Right atrium auricular region (tissue), 2 donors: Measurements from ENCODE around the gene CDYL2. TPM values are rescaled to one million over a fixed set of nuclear protein-coding genes. Genes with fewer than 3 reads are reported as not detected.

Source experiments
- DNase-seq: peaks from one replicate; pipeline ENCODE4 v3.0.0-alpha.2; 2019; ENCODE audit warnings: low spot score
- H3K27ac ChIP-seq, 2 donors: fragments of 200-600 bp; sonication (generic); 1 replicate in 1 of 2; 2 replicates in 1 of 2; pipeline ENCODE4 v1.5.1; 2016 to 2019
- H3K27me3 ChIP-seq, 2 donors: fragments of 200-600 bp; sonication (generic); one replicate each; pipeline versions ENCODE4 v1.5.1 to v1.6.0; 2017 to 2019
- H3K36me3 ChIP-seq: fragments of 200-600 bp; sonication (generic); one replicate; pipeline ENCODE4 v1.5.1; 2016
- H3K4me1 ChIP-seq, 2 donors: fragments of 200-600 bp; sonication (generic); one replicate each; pipeline versions ENCODE4 v1.5.1 to v1.6.0; 2017 to 2019
- H3K4me3 ChIP-seq, 2 donors: fragments of 200-600 bp; sonication (generic); 1 replicate in 1 of 2; 2 replicates in 1 of 2; pipeline ENCODE4 v1.5.1; 2017 to 2019; ENCODE audit warnings: mild to moderate bottlenecking in 1 of 2, moderate library complexity in 1 of 2
- H3K9me3 ChIP-seq, 2 donors: fragments of 200-600 bp; sonication (generic); one replicate each; pipeline ENCODE4 v1.5.1; 2019
- CTCF ChIP-seq, 2 donors: fragments of 200-600 bp; sonication (generic); IDR thresholded peaks; one replicate each; pipeline ENCODE4 v1.5.1; 2019; ENCODE audit warnings: antibody characterized with exemption in 2 of 2
- total RNA-seq, 2 donors: library from RNA; depleted of rRNA; stranded (reverse); fragments of >200 nt; gene quantifications; one replicate each; pipeline ENCODE4 v1.1.0, GENCODE V29; 2016

The CDYL2 gene
- total RNA-seq, 2 donors from 2014 or later, result 1.4 to 2.9 TPM

- Histone ChIP-seq H3K36me3 (no peaks in the 10 kb centered on the region), H3K4me3 (no peak overlapping the region), H3K27me3 (no peaks in the 10 kb centered on the region), H3K9me3 (no peaks in the 10 kb centered on the region), H3K27ac (no peak overlapping the region), H3K4me1 (no peaks in the 10 kb centered on the region)
- DNase-seq, result no peak
- no peak for TF ChIP-seq CTCF (IDR thresholded peaks at IDR 0.05)
Observed at GRCh38 chr16:80616362-80616761, 188.0 kb downstream of the CDYL2 start.

- no peaks in the 10 kb centered on the region for H3K36me3 ChIP-seq
- H3K4me1 ChIP-seq, result no peaks in the 10 kb centered on the region
- no peaks in the 10 kb centered on the region for H3K9me3 ChIP-seq
- H3K27ac ChIP-seq, result no peak overlapping the region
- no peaks in the 10 kb centered on the region for H3K27me3 ChIP-seq
- no peak for TF ChIP-seq CTCF (IDR thresholded peaks at IDR 0.05)
- no peak overlapping the region for H3K4me3 ChIP-seq
- DNase-seq, result no peak
Observed at GRCh38 chr16:80615735-80616134, 188.7 kb downstream of the CDYL2 start.

DNA sequence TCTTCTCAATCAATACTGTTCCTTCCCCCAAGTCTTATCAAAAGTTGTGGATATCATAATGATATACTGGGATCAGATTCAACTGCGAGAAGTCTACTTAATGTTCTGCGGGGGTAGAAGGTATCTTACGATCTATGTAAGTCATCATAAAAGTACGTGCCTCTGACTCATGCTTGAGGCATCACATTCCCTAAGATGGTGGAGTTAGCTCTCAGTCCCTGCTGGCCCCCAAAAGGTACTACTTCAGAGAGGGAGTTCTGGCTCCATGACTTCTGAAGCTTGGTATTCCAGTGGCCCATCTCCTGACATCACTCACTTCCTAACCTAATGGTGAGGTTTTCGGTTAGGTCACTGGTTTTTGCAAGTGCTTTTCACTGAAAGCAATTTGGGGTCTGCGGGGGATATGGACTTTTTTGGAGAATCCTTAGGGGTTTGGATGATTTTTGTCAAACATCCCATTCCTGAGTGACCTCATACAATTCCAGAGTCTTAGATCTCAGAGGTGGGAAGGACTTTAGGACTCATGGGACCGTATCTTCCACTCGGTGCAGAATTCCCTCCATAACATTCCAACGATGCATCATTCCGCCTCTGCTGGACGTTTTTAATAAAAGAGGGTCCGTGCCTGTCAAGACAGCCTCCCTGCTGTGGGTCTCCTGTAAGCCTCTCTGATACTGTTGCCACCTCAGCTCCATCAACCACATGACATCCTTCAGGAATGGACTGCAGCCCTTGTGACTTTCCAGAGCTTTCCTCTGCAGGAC, 189.3 kb downstream of the CDYL2 start:
- no peak overlapping the region for H3K4me3 ChIP-seq
- TF ChIP-seq CTCF (IDR thresholded peaks at IDR 0.05), result no peak
- no peak overlapping the region for H3K27ac ChIP-seq
- DNase-seq, result no peak
- no peaks in the 10 kb centered on the region for H3K27me3 ChIP-seq
- no peaks in the 10 kb centered on the region for H3K4me1 ChIP-seq
- H3K36me3 ChIP-seq, result no peaks in the 10 kb centered on the region
- H3K9me3 ChIP-seq, result no peaks in the 10 kb centered on the region

DNA sequence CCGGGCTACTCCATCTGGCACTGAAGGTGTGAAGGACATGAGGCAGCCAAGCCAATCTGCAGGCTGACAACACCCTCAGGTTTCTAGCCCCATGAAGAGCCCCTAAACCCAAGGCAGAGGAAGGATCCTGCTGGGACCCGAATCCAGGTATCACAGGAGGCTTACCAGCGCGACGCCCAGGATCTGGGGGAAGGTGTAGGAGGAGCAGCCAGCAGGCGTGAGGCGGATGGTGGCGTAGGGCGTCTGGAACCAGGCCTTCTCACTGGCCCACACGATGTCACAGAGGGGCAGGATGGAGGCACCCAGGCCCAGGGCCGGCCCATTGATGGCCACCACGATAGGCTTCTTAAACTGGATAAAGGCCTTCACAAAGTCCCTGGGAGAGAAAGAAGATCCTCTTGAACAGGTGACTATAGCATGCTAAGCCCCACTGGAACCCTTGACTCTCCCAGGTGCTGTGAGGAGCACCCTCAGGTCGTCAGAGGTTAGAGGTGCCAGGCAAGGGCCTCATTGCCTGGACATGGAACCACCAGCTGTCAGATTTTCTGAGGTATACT, 191.9 kb downstream of the CDYL2 start:
- no peak for DNase-seq
- no peak for TF ChIP-seq CTCF (IDR thresholded peaks at IDR 0.05)
- no peaks in the 10 kb centered on the region for H3K36me3 ChIP-seq

DNA sequence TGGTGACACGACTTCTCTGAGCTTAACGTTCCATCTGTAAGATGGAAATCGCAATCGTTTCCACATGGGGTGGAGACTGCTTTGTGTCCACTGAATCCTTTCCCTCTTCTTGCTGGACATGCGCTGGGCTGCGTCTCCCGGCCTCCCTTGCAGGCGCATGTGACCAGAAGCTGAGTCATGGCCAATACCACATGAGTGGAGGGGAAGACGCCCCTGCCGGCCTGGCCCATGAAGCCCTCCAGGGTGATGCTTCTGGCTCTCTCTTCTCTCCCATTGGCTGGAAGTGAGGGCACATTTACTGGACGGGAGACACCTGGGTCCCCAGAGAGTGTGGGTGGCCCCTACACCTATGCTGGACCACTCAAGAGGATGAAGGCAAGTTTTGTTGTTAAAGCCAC, 192.5 kb downstream of the CDYL2 start:
- no peaks in the 10 kb centered on the region for H3K9me3 ChIP-seq
- no peak overlapping the region for H3K4me3 ChIP-seq
- TF ChIP-seq CTCF (IDR thresholded peaks at IDR 0.05), result no peak
- H3K36me3 ChIP-seq, result no peaks in the 10 kb centered on the region
- no peak overlapping the region for H3K27ac ChIP-seq
- DNase-seq, result no peak
- no peaks in the 10 kb centered on the region for H3K4me1 ChIP-seq
- no peaks in the 10 kb centered on the region for H3K27me3 ChIP-seq

More for the DNA sequence above, 191.9 kb downstream of the CDYL2 start:
- Histone ChIP-seq H3K27me3 (no peaks in the 10 kb centered on the region), H3K4me1 (no peaks in the 10 kb centered on the region), H3K9me3 (no peaks in the 10 kb centered on the region), H3K4me3 (no peak overlapping the region), H3K27ac (no peak overlapping the region)
